Neutrophil (primary cell): ENCODE data around the gene KIF3A.

Experiments
- H3K27ac ChIP-seq: fragments of 200-600 bp; sonication (generic); 2 replicates; pipeline ENCODE4 v1.5.1; 2016; ENCODE audit warnings: mild to moderate bottlenecking, moderate library complexity
- H3K27me3 ChIP-seq: fragments of 200-600 bp; sonication (generic); 2 replicates; pipeline ENCODE4 v1.6.0; 2016; ENCODE audit warnings: mild to moderate bottlenecking
- H3K36me3 ChIP-seq: fragments of 200-600 bp; sonication (generic); 2 replicates; pipeline ENCODE4 v1.5.1; 2017
- H3K4me1 ChIP-seq, 2 experiments: fragments of 200-600 bp in 1 of 2; sonication (generic) in 1 of 2; 1 replicate in 1 of 2; 2 replicates in 1 of 2; pipeline versions ENCODE4 v1.5.1 to v1.6.1; 2013 to 2016; ENCODE audit warnings: low read depth in 1 of 2, low read length in 1 of 2, mild to moderate bottlenecking in 1 of 2, moderate library complexity in 1 of 2; ENCODE audit not compliant: control insufficient read depth in 1 of 2, insufficient read depth in 1 of 2
- H3K4me3 ChIP-seq, 2 experiments: fragments of 200-600 bp in 1 of 2; sonication (generic) in 1 of 2; 1 replicate in 1 of 2; 2 replicates in 1 of 2; pipeline ENCODE4 v1.5.1; 2013 to 2016; ENCODE audit warnings: low read depth in 1 of 2, low read length in 1 of 2, mild to moderate bottlenecking in 1 of 2, moderate library complexity in 1 of 2
- H3K9me3 ChIP-seq: fragments of 200-600 bp; sonication (generic); 2 replicates; pipeline ENCODE4 v1.5.1; 2016
- TF ChIP-seq, protein P1 (sequence below): fragments of 200-600 bp; sonication (generic); IDR thresholded peaks from 2 replicates; pipeline ENCODE4 v1.5.1; 2016; ENCODE audit warnings: antibody characterized with exemption

KIF3A gene

DNA sequence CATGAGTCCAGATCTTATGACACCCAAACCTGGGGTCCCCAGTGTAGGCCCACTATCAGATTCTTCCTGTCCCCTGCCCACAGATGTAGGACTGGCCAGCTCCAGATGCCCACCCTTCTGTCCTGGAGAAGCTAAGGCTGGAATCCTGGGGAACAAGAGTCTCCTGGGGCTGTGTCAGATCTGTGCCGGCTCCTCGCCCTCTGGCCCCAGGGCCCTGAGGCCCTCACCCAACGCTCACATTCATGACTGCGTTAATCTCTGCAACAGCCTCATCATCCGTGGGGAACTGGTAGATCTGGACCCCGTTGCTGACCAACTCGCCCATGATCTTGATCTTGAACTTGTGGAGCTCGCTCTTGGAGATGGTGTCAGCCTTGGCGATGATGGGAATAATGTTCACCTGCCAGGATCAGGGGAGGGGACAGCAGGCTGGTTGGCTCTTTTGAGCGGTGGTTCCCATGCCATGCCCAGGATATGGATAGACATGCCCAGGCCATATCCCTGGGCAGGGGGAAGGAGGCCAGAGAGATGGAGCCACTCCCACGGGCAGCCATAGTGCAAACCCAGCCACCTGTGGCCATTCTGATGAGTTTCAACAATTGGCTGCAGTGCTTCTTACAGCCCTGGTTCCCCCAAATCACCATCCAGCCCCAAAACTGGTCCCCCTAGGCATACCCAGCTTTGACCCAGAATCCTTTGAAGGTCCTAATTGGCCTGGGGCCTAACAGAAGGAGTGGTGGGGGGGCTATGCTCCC is 25.1 kb upstream of the KIF3A start:
- TF ChIP-seq, protein P1, sequence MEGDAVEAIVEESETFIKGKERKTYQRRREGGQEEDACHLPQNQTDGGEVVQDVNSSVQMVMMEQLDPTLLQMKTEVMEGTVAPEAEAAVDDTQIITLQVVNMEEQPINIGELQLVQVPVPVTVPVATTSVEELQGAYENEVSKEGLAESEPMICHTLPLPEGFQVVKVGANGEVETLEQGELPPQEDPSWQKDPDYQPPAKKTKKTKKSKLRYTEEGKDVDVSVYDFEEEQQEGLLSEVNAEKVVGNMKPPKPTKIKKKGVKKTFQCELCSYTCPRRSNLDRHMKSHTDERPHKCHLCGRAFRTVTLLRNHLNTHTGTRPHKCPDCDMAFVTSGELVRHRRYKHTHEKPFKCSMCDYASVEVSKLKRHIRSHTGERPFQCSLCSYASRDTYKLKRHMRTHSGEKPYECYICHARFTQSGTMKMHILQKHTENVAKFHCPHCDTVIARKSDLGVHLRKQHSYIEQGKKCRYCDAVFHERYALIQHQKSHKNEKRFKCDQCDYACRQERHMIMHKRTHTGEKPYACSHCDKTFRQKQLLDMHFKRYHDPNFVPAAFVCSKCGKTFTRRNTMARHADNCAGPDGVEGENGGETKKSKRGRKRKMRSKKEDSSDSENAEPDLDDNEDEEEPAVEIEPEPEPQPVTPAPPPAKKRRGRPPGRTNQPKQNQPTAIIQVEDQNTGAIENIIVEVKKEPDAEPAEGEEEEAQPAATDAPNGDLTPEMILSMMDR = no peak

DNA sequence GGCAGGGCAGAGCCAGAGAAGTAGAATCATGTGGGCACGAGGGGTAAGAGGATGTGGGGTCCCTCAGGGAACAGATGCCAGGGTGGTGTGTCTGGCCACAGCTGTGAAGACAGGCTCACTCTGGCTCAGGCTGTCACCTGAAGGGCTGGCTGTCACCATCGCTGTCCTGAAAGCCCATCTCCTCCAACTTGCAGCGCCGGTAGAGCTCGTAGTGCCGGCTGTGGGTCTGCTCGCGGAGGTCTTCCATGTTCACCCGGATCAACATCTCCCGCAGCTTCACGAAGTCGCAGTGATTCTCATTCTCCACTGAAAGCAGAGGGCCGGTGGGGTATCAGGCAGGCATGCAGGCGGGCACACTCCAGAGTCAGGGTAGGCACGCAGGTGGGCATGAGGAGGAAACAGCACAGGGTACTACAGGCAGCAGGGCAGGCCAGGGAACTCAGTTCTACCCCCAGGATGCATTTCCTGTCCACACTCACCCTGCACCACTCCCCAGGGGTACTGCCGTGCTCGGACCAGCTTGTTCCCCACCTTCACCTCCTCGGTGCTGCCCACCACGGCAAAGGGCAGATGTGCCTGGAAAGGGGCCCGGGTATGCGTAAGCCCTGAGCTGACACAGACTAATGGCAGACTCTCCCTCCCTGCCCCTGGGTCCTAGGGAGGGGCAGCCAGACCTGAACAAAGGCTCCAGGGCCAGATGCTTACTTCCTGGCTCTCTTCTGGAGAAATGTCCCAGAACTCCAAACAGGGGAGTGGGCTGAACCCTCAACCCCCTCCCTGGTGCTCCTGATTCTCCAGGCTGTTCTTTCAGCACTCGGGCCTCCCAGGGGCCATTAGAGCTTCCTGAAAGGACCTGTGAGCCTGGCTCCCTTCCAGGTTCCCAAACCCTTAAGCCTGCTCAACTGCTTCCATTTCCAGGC is 24.2 kb upstream of the KIF3A start:
- Histone ChIP-seq H3K36me3 (no peaks in the 10 kb centered on the region), H3K4me3 (no peak overlapping the region), H3K9me3 (no peaks in the 10 kb centered on the region), H3K27me3 (no peaks in the 10 kb centered on the region), H3K27ac (no peak overlapping the region), H3K4me1 (no peaks in the 10 kb centered on the region)
- TF ChIP-seq, protein P1 = no peak

More for the DNA sequence above, 25.1 kb upstream of the KIF3A start:
- no peak overlapping the region for H3K27ac ChIP-seq
- no peak overlapping the region for H3K4me3 ChIP-seq
- no peaks in the 10 kb centered on the region for H3K9me3 ChIP-seq
- no peaks in the 10 kb centered on the region for H3K36me3 ChIP-seq
- H3K27me3 ChIP-seq = peaks cover 1% of the 10 kb centered on the region
- H3K4me1 ChIP-seq = no peaks in the 10 kb centered on the region

DNA sequence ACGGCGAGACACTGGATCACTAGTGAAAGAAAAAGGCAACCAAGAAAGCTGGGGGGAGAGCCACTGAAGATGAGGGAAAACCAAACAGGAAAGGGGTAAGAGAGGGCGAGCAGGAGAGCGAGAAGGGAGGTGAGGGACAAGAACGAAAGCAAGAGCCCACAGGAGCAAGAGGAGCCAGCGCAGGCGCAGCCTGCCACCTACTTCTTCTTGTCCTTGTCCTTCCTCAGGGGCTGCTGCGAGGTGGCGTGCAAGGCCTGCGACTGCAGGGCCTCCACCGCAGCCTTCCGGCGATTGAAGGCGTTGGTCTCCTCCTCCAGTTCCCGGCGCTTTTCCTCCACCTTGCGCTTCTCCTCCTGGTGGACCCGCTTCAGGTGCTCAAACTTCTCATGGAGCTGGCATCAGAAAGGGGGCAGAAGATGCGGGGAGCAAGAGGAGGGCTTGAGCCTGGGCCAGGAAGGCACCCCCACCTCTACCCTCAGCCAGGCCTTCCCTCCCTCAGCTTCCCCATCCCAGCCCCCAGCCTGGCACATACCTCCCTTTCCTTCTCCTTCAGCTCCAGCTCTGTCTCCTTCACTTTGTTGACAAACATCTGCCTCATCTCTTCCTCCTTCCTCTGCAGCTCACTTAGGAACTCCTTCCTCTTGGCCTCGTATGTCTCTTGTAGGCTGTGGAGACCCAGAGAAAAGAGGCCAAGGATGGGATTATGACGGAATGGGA is 23.4 kb upstream of the KIF3A start:
- Histone ChIP-seq H3K27ac (no peak overlapping the region), H3K27me3 (no peaks in the 10 kb centered on the region), H3K9me3 (no peaks in the 10 kb centered on the region), H3K36me3 (no peaks in the 10 kb centered on the region), H3K4me1 (no peaks in the 10 kb centered on the region), H3K4me3 (no peak overlapping the region)
- TF ChIP-seq, protein P1 = no peak

DNA sequence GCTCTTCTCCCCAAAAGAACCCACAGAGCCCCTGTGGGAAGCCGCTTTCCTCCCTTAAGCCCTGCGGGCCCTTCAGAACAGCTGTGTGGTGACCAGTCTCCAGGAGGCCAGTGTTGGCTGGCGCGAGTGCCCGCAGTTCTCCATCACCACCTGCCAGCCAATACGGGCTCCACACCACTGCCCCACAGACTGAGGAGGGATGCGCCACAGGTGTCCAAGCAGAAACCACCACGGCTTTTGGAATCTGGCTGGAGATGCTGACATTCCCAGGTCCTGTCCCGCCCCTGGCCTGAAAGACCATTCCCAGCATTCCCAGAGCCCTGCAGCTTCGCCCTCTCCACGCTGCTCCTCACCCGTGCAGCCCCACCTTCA is 22.7 kb upstream of the KIF3A start:
- H3K27ac ChIP-seq = no peak overlapping the region
- H3K27me3 ChIP-seq = peaks cover 5% of the 10 kb centered on the region
- H3K4me3 ChIP-seq = no peak overlapping the region
- no peaks in the 10 kb centered on the region for H3K36me3 ChIP-seq
- TF ChIP-seq, protein P1 = no peak
- H3K4me1 ChIP-seq = no peaks in the 10 kb centered on the region
- H3K9me3 ChIP-seq = no peaks in the 10 kb centered on the region
